H1 (cell line): Measurements from ENCODE around the gene TSEN54. TPM values are rescaled to one million over a fixed set of nuclear protein-coding genes. Genes with fewer than 3 reads are reported as not detected.

Experiments used
- CTCF ChIA-PET: fragments of 300-600 bp; sonication (Branson Sonifier 250); formaldehyde crosslinking; loops from one replicate; lab custom pipeline; 2021; ENCODE audit not compliant: partially characterized antibody; lab: Charles Lee
- POLR2A ChIA-PET: fragments of 300-600 bp; sonication (Branson Sonifier 250); formaldehyde crosslinking; loops from one replicate; lab custom pipeline; 2021; ENCODE audit warnings: inconsistent platforms; ENCODE audit not compliant: partially characterized antibody; lab: Charles Lee
- DNase-seq, 2 experiments: peaks; one replicate each; pipeline versions ENCODE4 v3.0.0 to v3.0.0-alpha.2; 2010 to 2022; ENCODE audit warnings: low spot score in 2 of 2, low read depth in 1 of 2, mixed read lengths in 1 of 2
- FAIRE-seq: peaks from 2 replicates; lab custom pipeline; 2011; peaks lifted over from hg19 to GRCh38; lab: Jason Lieb, UNC
- H2AFZ ChIP-seq: 2 replicates; pipeline ENCODE4 v1.8.1; 2012; ENCODE audit warnings: low read length, inconsistent platforms
- H2AK5ac ChIP-seq: 2 replicates; pipeline ENCODE4 v1.6.1; 2013; ENCODE audit warnings: low read depth, low read length
- H2BK120ac ChIP-seq: replicated peaks from 2 replicates; pipeline ENCODE3; 2013; ENCODE audit warnings: low read depth, low read length, inconsistent platforms
- H2BK12ac ChIP-seq: 2 replicates; pipeline ENCODE4 v1.6.1; 2013; ENCODE audit warnings: low read depth, low read length
- H2BK15ac ChIP-seq: 2 replicates; pipeline ENCODE4 v1.6.1; 2013; ENCODE audit warnings: low read length
- H2BK20ac ChIP-seq: 2 replicates; pipeline ENCODE4 v1.6.1; 2013; ENCODE audit warnings: low read length
- H2BK5ac ChIP-seq: 2 replicates; pipeline ENCODE4 v1.6.1; 2013; ENCODE audit warnings: low read depth, low read length
- H3K14ac ChIP-seq: 2 replicates; pipeline ENCODE4 v1.6.1; 2013; ENCODE audit warnings: inconsistent platforms; ENCODE audit not compliant: insufficient read length
- H3K18ac ChIP-seq: 2 replicates; pipeline ENCODE4 v1.6.1; 2013; ENCODE audit warnings: low read length; ENCODE audit errors: extremely low read depth
- H3K23ac ChIP-seq: 2 replicates; pipeline ENCODE4 v1.6.1; 2013; ENCODE audit warnings: inconsistent platforms; ENCODE audit not compliant: insufficient read length
- H3K23me2 ChIP-seq: 2 replicates; pipeline ENCODE4 v1.6.1; 2013; ENCODE audit warnings: low read depth, low read length
- H3K27ac ChIP-seq: 2 replicates; pipeline ENCODE4 v1.6.1; 2011; ENCODE audit warnings: low read depth, low read length, inconsistent platforms
- H3K27me3 ChIP-seq, 4 experiments: replicated peaks in 1 of 4; 1 replicate in 1 of 4; 2 replicates in 3 of 4; pipeline versions ENCODE4 v1.6.1 to v1.8.1; 2011 to 2013; ENCODE audit warnings: low read length in 3 of 4, mild to moderate bottlenecking in 3 of 4, inconsistent platforms in 2 of 4, mixed read lengths in 2 of 4, moderate library complexity in 1 of 4; ENCODE audit not compliant: control insufficient read depth in 3 of 4, insufficient read depth in 3 of 4; ENCODE audit errors: extremely low read depth in 1 of 4
- H3K36me3 ChIP-seq, 4 experiments: 2 replicates each; pipeline versions ENCODE4 v1.6.1 to v1.8.1; 2011 to 2013; ENCODE audit warnings: mild to moderate bottlenecking in 4 of 4, low read length in 3 of 4, moderate library complexity in 2 of 4, control low read depth in 1 of 4, inconsistent platforms in 1 of 4; ENCODE audit not compliant: insufficient read depth in 4 of 4, control insufficient read depth in 2 of 4
- H3K4ac ChIP-seq: replicated peaks from 2 replicates; pipeline ENCODE3; 2013; ENCODE audit warnings: low read length, low read depth, mixed read lengths, inconsistent platforms; ENCODE audit not compliant: insufficient read length
- H3K4me1 ChIP-seq, 4 experiments: replicated peaks in 1 of 4; 1 replicate in 1 of 4; 2 replicates in 3 of 4; pipeline versions ENCODE4 v1.6.1 to v1.8.1; 2011 to 2013; ENCODE audit warnings: low read length in 3 of 4, inconsistent platforms in 2 of 4, mixed read lengths in 1 of 4; ENCODE audit not compliant: insufficient read depth in 4 of 4, control insufficient read depth in 3 of 4
- H3K4me2 ChIP-seq, 2 experiments: 2 replicates each; pipeline versions ENCODE4 v1.6.1 to v1.8.1; 2011 to 2013; ENCODE audit warnings: low read depth in 2 of 2, low read length in 2 of 2, control low read depth in 1 of 2, inconsistent platforms in 1 of 2, mild to moderate bottlenecking in 1 of 2; ENCODE audit not compliant: insufficient read depth in 1 of 2
- H3K4me3 ChIP-seq, 4 experiments: fragments of 200-600, 300-600 bp in 1 of 4; sonication (generic), shearing (Covaris generic), sonication (Bioruptor Twin) in 1 of 4; 2 replicates each; pipeline versions ENCODE4 v1.5.1 to v1.8.1; 2011 to 2016; ENCODE audit warnings: low read length in 4 of 4, low read depth in 3 of 4, control low read depth in 2 of 4, inconsistent platforms in 2 of 4, mild to moderate bottlenecking in 2 of 4, mixed read lengths in 1 of 4, moderate library complexity in 1 of 4; ENCODE audit not compliant: insufficient read depth in 2 of 4; ENCODE audit errors: extremely low read depth in 1 of 4
- H3K56ac ChIP-seq: replicated peaks from 2 replicates; pipeline ENCODE3; 2013; ENCODE audit warnings: low read depth, mild to moderate bottlenecking, mixed read lengths, low read length, inconsistent platforms; ENCODE audit not compliant: insufficient read length
- H3K79me1 ChIP-seq: 2 replicates; pipeline ENCODE4 v1.6.1; 2013; ENCODE audit warnings: low read depth, low read length, control low read depth
- H3K79me2 ChIP-seq, 2 experiments: 2 replicates each; pipeline versions ENCODE4 v1.6.1 to v1.8.1; 2012 to 2013; ENCODE audit warnings: low read length in 2 of 2, mild to moderate bottlenecking in 2 of 2, inconsistent platforms in 1 of 2; ENCODE audit not compliant: insufficient read depth in 2 of 2, control insufficient read depth in 1 of 2
- H3K9ac ChIP-seq, 4 experiments: replicated peaks in 1 of 4; 1 replicate in 1 of 4; 2 replicates in 3 of 4; pipeline versions ENCODE4 v1.6.1 to v1.8.1; 2011 to 2013; ENCODE audit warnings: low read depth in 3 of 4, low read length in 3 of 4, control low read depth in 2 of 4, mild to moderate bottlenecking in 2 of 4, moderate library complexity in 2 of 4, inconsistent platforms in 1 of 4; ENCODE audit errors: extremely low read depth in 1 of 4
- H3K9me3 ChIP-seq, 2 experiments: 2 replicates each; pipeline versions ENCODE4 v1.6.1 to v1.8.1; 2012 to 2013; ENCODE audit warnings: mild to moderate bottlenecking in 2 of 2, moderate library complexity in 2 of 2, control low read depth in 1 of 2, inconsistent platforms in 1 of 2, low read depth in 1 of 2, low read length in 1 of 2, mixed read lengths in 1 of 2; ENCODE audit not compliant: insufficient read depth in 2 of 2
- H4K20me1 ChIP-seq, 2 experiments: replicated peaks in 1 of 2; 2 replicates each; pipeline versions ENCODE3 to v1.8.1; 2011 to 2013; ENCODE audit warnings: inconsistent platforms in 2 of 2, low read length in 2 of 2, mild to moderate bottlenecking in 1 of 2; ENCODE audit not compliant: insufficient read depth in 2 of 2, control insufficient read depth in 1 of 2
- H4K5ac ChIP-seq: 2 replicates; pipeline ENCODE4 v1.6.1; 2013; ENCODE audit warnings: low read length, low read depth, mixed read lengths, inconsistent platforms; ENCODE audit not compliant: insufficient read length
- H4K8ac ChIP-seq: 2 replicates; pipeline ENCODE4 v1.8.0; 2013; ENCODE audit warnings: mild to moderate bottlenecking, moderate library complexity, low read length, inconsistent platforms; ENCODE audit not compliant: insufficient read depth; ENCODE audit errors: extremely low read depth
- H4K91ac ChIP-seq: replicated peaks from 2 replicates; pipeline ENCODE3; 2013; ENCODE audit warnings: low read length, mixed read lengths, inconsistent platforms; ENCODE audit not compliant: insufficient read length
- EGR1 ChIP-seq: IDR thresholded peaks from 2 replicates; pipeline ENCODE4 v1.6.1; 2011; ENCODE audit warnings: low read depth, low read length, borderline replicate concordance
- FOSL1 ChIP-seq: IDR thresholded peaks from 2 replicates; pipeline ENCODE4 v1.6.1; 2011; ENCODE audit warnings: mild to moderate bottlenecking, low read depth, low read length, moderate library complexity; ENCODE audit not compliant: insufficient read depth
- WGBS, 2 experiments: shearing (Covaris generic) in 1 of 2; methylation state at CpG; one replicate each; pipeline versions ENCODE4 v1.1.6 to v1.1.7; 2013 to 2015; ENCODE audit warnings: low lambda C conversion rate in 2 of 2, mixed read lengths in 2 of 2, inconsistent platforms in 1 of 2, low coverage in 1 of 2, missing lambda C conversion rate in 1 of 2; ENCODE audit not compliant: insufficient replicate concordance in 2 of 2, insufficient coverage in 1 of 2, insufficient read length in 1 of 2; ENCODE audit errors: extremely low coverage in 1 of 2, missing lambda C conversion rate in 1 of 2; 5-methylcytosine and 5-hydroxymethylcytosine counted together
- polyA plus RNA-seq, 7 experiments: library from polyadenylated mRNA; depleted of rRNA in 3 of 7; stranded (reverse) in 5 of 7; unstranded in 2 of 7; fragments of >200 nt in 5 of 7; fragments of 200-250 nt in 2 of 7; gene quantifications; 1 replicate in 5 of 7; 2 replicates in 1 of 7; 4 replicates in 1 of 7; pipeline versions ENCODE4 v1.2.1 to v1.2.3, GENCODE V29; 2011 to 2013; ENCODE audit warnings: missing spikeins in 2 of 7, mixed read lengths in 2 of 7
- total RNA-seq: library from RNA; stranded (reverse); fragmentation: NEBNext Ultra II Directional; extraction: Animal tissue kit (Norgen Biotek cat#: 25700); gene quantifications from 2 replicates; pipeline ENCODE4 v1.2.1, GENCODE V29; 2021
- TF ChIP-seq, protein P1 (sequence below): IDR thresholded peaks from 2 replicates; pipeline ENCODE4 v1.6.1; 2011; ENCODE audit warnings: low read length, improper control_type of control experiment

TSEN54 gene
- total and polyA plus RNA-seq, 2 of the 8 experiments (the other 6 are each of a cell fraction or from before 2014, with no cell fraction given) = 43.6 to 60.3 TPM

GRCh38 chr17:75474736-75475135 is 41.6 kb upstream of the TSEN54 start:
- FAIRE-seq = no peak
- peaks cover 0 to 10% (median 6%) of the 10 kb centered on the region in 4 experiments; a peak in 5 of 8 replicates for H3K36me3 ChIP-seq
- CTCF ChIA-PET = interaction anchor here (0.6 to 1.5 kb wide), 7 partner anchors 8 to 514 kb away, joined by 3 to 5 read pairs (median 4); no protein-coding TSS in a partner anchor

More at GRCh38 chr17:75474736-75475135, 41.6 kb upstream of the TSEN54 start:
- H4K91ac ChIP-seq = no peak overlapping the region
- no peak overlapping the region for H4K5ac ChIP-seq
- H2AFZ ChIP-seq = no peak overlapping the region
- POLR2A ChIA-PET = no interaction called here
- H4K8ac ChIP-seq = 0 out of 2 replicates have a peak overlapping the region, but pooled peaks have one; percentile 18
- no peak for TF ChIP-seq EGR1
- TF ChIP-seq, protein P1, sequence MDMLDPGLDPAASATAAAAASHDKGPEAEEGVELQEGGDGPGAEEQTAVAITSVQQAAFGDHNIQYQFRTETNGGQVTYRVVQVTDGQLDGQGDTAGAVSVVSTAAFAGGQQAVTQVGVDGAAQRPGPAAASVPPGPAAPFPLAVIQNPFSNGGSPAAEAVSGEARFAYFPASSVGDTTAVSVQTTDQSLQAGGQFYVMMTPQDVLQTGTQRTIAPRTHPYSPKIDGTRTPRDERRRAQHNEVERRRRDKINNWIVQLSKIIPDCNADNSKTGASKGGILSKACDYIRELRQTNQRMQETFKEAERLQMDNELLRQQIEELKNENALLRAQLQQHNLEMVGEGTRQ = no peak
- no peak for TF ChIP-seq FOSL1
- H3K18ac ChIP-seq = no peak overlapping the region
- H3K4me3 ChIP-seq = no peak overlapping the region
- H3K23ac ChIP-seq = no peak overlapping the region
- no peaks in the 10 kb centered on the region; the same call in 1 of the 2 replicates for H3K79me1 ChIP-seq
- no peak overlapping the region for H2BK20ac ChIP-seq
- DNase-seq = no peak
- H2BK15ac ChIP-seq = no peak overlapping the region
- H3K4me1 ChIP-seq = peaks cover 0 to 7% (median 0%) of the 10 kb centered on the region in 4 experiments; a peak in 3 of 7 replicates
- H3K27ac ChIP-seq = no peak overlapping the region
- H3K23me2 ChIP-seq = no peaks in the 10 kb centered on the region
- H2BK120ac ChIP-seq = no peak overlapping the region
- no peak overlapping the region for H3K4me2 ChIP-seq
- no peak overlapping the region for H3K9ac ChIP-seq
- H4K20me1 ChIP-seq = no peaks in the 10 kb centered on the region
- no peak overlapping the region; the same call in 1 of the 2 replicates for H2BK5ac ChIP-seq
- H2AK5ac ChIP-seq = no peak overlapping the region
- H3K79me2 ChIP-seq = no peaks in the 10 kb centered on the region
- no peak overlapping the region for H3K4ac ChIP-seq
- no peaks in the 10 kb centered on the region for H3K9me3 ChIP-seq
- H3K27me3 ChIP-seq = no peaks in the 10 kb centered on the region
- H3K56ac ChIP-seq = no peak overlapping the region
- H3K14ac ChIP-seq = no peak overlapping the region
- H2BK12ac ChIP-seq = no peak overlapping the region
- WGBS, 2 experiments = 86% methylated on average over 6 of the region's 6 CpGs; no CpG with 5 or more reads in 1 of the 2 experiments
